C4-2B (cell line): ENCODE results near the gene CCNY.

Source experiments
- CTCF ChIP-seq: fragments of 450-650 bp; conservative IDR thresholded peaks from 2 replicates; pipeline ENCODE4 v1.5.1; 2017; ENCODE audit warnings: mild to moderate bottlenecking
- ZFX ChIP-seq: fragments of 450-650 bp; IDR thresholded peaks from 2 replicates; pipeline ENCODE4 v1.6.1; 2017

GRCh38 chr10:35504132-35504531 lies 167.8 kb downstream of the CCNY start:
- no peak for TF ChIP-seq CTCF
- TF ChIP-seq ZFX = no peak
